GM12878 (cell line): ENCODE results near the gene FGD4. TPM values are rescaled to one million over a fixed set of nuclear protein-coding genes. Genes with fewer than 3 reads are reported as not detected.

Experiments
- ATAC-seq: fragments of 200-7000 bp; cut with Tn5 transposase; 3 replicates; pipeline ENCODE4 v1.9.1; 2020; ENCODE audit warnings: mild to moderate bottlenecking, moderate library complexity
- BruUV-seq: library from RNA; stranded (reverse); fragments of 400-500 nt; replicated peaks from 2 replicates; lab custom pipeline; 2021; lab: Mats Ljungman, UMichigan
- CTCF ChIA-PET: fragments of 300-600 bp; sonication (Branson Sonifier 250); formaldehyde crosslinking; extraction: SDS; loops from one replicate; lab custom pipeline; 2021; ENCODE audit warnings: inconsistent platforms; lab: Yijun Ruan, JAX
- POLR2A ChIA-PET: fragments of 350-600 bp; formaldehyde crosslinking; extraction: SDS; loops from one replicate; lab custom pipeline; 2021; ENCODE audit warnings: inconsistent platforms; lab: Charles Lee
- RAD21 ChIA-PET: fragments of 300-600 bp; sonication (Branson Sonifier 250); formaldehyde crosslinking; loops from one replicate; lab custom pipeline; 2023; ENCODE audit warnings: antibody characterized with exemption; ENCODE audit not compliant: unreplicated experiment; lab: Charles Lee
- SMC1A ChIA-PET: fragments of 300-600 bp; sonication (Branson Sonifier 250); formaldehyde crosslinking; loops from one replicate; lab custom pipeline; 2023; ENCODE audit not compliant: unreplicated experiment, uncharacterized antibody; lab: Charles Lee
- DNase-seq: peaks from one replicate; pipeline ENCODE4 v3.0.0-alpha.2; 2011; ENCODE audit warnings: low read depth, low spot score
- FAIRE-seq: peaks from 3 replicates; lab custom pipeline; 2011; peaks lifted over from hg19 to GRCh38; lab: Jason Lieb, UNC
- H2AFZ ChIP-seq: 2 replicates; pipeline ENCODE4 v1.6.0; 2011; ENCODE audit warnings: low read depth, low read length, control low read depth; ENCODE audit not compliant: control insufficient read depth
- H3K27ac ChIP-seq: 2 replicates; pipeline ENCODE4 v1.5.1; 2011; ENCODE audit warnings: control low read depth; ENCODE audit not compliant: control insufficient read depth, insufficient read depth
- H3K27me3 ChIP-seq, 2 experiments: replicated peaks in 1 of 2; 2 replicates each; pipeline versions ENCODE4 v1.6.0 to v1.6.1; 2011; ENCODE audit warnings: low read length in 1 of 2; ENCODE audit not compliant: control insufficient read depth in 2 of 2, insufficient read depth in 2 of 2
- H3K36me3 ChIP-seq, 2 experiments: 2 replicates each; pipeline ENCODE4 v1.5.1; 2011; ENCODE audit warnings: low read length in 1 of 2; ENCODE audit not compliant: control insufficient read depth in 2 of 2, insufficient read depth in 2 of 2
- H3K4me1 ChIP-seq: 2 replicates; pipeline ENCODE4 v1.6.1; 2011; ENCODE audit warnings: mild to moderate bottlenecking, low read length, moderate library complexity, mixed read lengths; ENCODE audit not compliant: control insufficient read depth, insufficient read depth
- H3K4me2 ChIP-seq: 2 replicates; pipeline ENCODE4 v1.6.0; 2011; ENCODE audit warnings: control low read depth; ENCODE audit not compliant: control insufficient read depth, insufficient read depth
- H3K4me3 ChIP-seq: fragments of 200-600 bp; sonication (generic); 2 replicates; pipeline ENCODE4 v1.5.1; 2016
- H3K79me2 ChIP-seq: 2 replicates; pipeline ENCODE4 v1.6.0; 2011; ENCODE audit warnings: low read length; ENCODE audit not compliant: control insufficient read depth, insufficient read depth
- H3K9ac ChIP-seq: 2 replicates; pipeline ENCODE4 v1.8.0; 2011; ENCODE audit warnings: low read length, control low read depth, mixed read lengths; ENCODE audit not compliant: control insufficient read depth, insufficient read depth
- H3K9me3 ChIP-seq: replicated peaks from 3 replicates; pipeline ENCODE4 v1.5.1; 2011; ENCODE audit warnings: mild to moderate bottlenecking, low read length; ENCODE audit not compliant: control insufficient read depth, insufficient read depth
- H4K20me1 ChIP-seq: 2 replicates; pipeline ENCODE4 v1.6.0; 2011; ENCODE audit not compliant: control insufficient read depth, insufficient read depth
- EP300 ChIP-seq, 2 experiments: fragments of 150-350 bp in 1 of 2; IDR thresholded peaks; 2 replicates each; pipeline ENCODE4 v1.6.1; 2011 to 2012; ENCODE audit warnings: low read depth in 2 of 2, low read length in 2 of 2, borderline replicate concordance in 1 of 2, improper control_type of control experiment in 1 of 2, inconsistent platforms in 1 of 2; ENCODE audit not compliant: control insufficient read depth in 1 of 2
- FOXM1 ChIP-seq: IDR thresholded peaks from 2 replicates; pipeline ENCODE4 v1.6.1; 2012; ENCODE audit warnings: low read depth, mild to moderate bottlenecking, inconsistent platforms, low read length, moderate library complexity
- IKZF1 ChIP-seq: fragments of 450-650 bp; conservative IDR thresholded peaks from 2 replicates; pipeline ENCODE4 v1.6.1; 2017; ENCODE audit warnings: antibody characterized with exemption, mild to moderate bottlenecking
- IKZF2 ChIP-seq, 2 experiments: fragments of 450-650 bp; IDR thresholded peaks; 2 replicates each; pipeline ENCODE4 v1.6.1; 2017; ENCODE audit warnings: mild to moderate bottlenecking in 2 of 2, moderate library complexity in 2 of 2
- PAX8 ChIP-seq: fragments of 450-650 bp; IDR thresholded peaks from 2 replicates; pipeline ENCODE4 v1.6.1; 2017; ENCODE audit warnings: mild to moderate bottlenecking, moderate library complexity
- RCOR1 ChIP-seq: conservative IDR thresholded peaks from 2 replicates; pipeline ENCODE4 v1.6.1; 2012; ENCODE audit warnings: low read depth, low read length, improper control_type of control experiment
- ZNF207 ChIP-seq: fragments of 450-650 bp; IDR thresholded peaks from 2 replicates; pipeline ENCODE4 v1.6.1; 2014; ENCODE audit warnings: antibody characterized with exemption, mild to moderate bottlenecking, borderline replicate concordance
- WGBS: methylation state at CpG from one replicate; pipeline ENCODE4 v1.1.6; 2016; ENCODE audit warnings: low lambda C conversion rate; ENCODE audit not compliant: insufficient replicate concordance, insufficient coverage; ENCODE audit errors: missing lambda C conversion rate; 5-methylcytosine and 5-hydroxymethylcytosine counted together
- in situ Hi-C: fragments of 300-500 bp; cut with MboI; formaldehyde crosslinking; loops from 9 replicates; pipeline ENCODE4 v1.14.3; 2018; ENCODE audit warnings: mixed read lengths
- intact Hi-C: fragments of 100-400 bp; cut with micrococcal nuclease; formaldehyde crosslinking; loops from one replicate; pipeline ENCODE4 v1.14.2; 2022; ENCODE audit not compliant: unreplicated experiment
- polyA plus RNA-seq, 11 experiments: library from polyadenylated mRNA; depleted of rRNA in 4 of 11; unstranded in 6 of 11; stranded (reverse) in 5 of 11; fragments of >200 nt; fragmentation: Nextera tagmentation in 4 of 11; fragmentation: Illumina TruSeq in 1 of 11; extraction: Ambion mirVana in 4 of 11; extraction: Trizol in 1 of 11; gene quantifications; 1 replicate in 1 of 11; 2 replicates in 10 of 11; pipeline versions ENCODE4 v1.2.1 to v1.2.3, GENCODE V29; 2011 to 2016; ENCODE audit warnings: inconsistent platforms in 2 of 11, missing spikeins in 2 of 11, low read depth in 1 of 11
- total RNA-seq, 4 experiments: library from RNA; depleted of rRNA in 3 of 4; stranded (reverse); fragments of >200 nt in 3 of 4; fragmentation: Illumina TruSeq in 1 of 4; extraction: Trizol in 1 of 4; gene quantifications; 2 replicates each; pipeline versions ENCODE4 v1.2.1 to v1.2.3, GENCODE V29; 2013 to 2021
- TF ChIP-seq, protein P1 (sequence below): IDR thresholded peaks from 2 replicates; pipeline ENCODE4 v1.6.1; 2012; ENCODE audit warnings: low read depth, low read length, improper control_type of control experiment
- TF ChIP-seq, protein P2 (sequence below): fragments of 450-650 bp; IDR thresholded peaks from 2 replicates; pipeline ENCODE4 v1.6.1; 2017; ENCODE audit warnings: mild to moderate bottlenecking, moderate library complexity
- TF ChIP-seq, protein P3 (sequence below): fragments of 450-650 bp; formaldehyde crosslinking; IDR thresholded peaks from 2 replicates; pipeline ENCODE4 v1.4.0; 2020; ENCODE audit warnings: mild to moderate bottlenecking, moderate library complexity

Gene FGD4
- total and polyA plus RNA-seq, 10 of the 15 experiments (the other 5 are each of a cell fraction or from before 2014, with no cell fraction given), result 0.01 to 0.18 (median 0.08) TPM; not detected in 3

DNA sequence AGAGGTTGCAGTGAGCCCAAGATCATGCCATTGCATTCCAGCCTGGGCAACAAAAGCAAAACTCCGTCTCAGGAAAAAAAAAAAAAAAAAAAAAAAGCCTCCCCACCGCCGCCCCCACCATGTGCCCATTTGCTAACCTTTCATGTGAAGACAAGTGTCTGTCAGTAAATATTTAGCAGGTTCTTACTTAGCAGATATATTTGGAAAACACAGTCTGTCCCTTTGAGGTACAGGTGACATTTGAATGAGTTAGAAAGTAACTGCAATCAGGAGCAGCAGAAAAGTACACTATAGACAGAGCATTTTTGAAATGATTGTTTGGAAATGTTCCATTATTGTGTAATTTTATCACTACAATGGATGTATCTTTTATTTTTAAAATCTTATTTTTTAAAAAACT is 119.7 kb downstream of the FGD4 start (continued):
- TF ChIP-seq, protein P1, sequence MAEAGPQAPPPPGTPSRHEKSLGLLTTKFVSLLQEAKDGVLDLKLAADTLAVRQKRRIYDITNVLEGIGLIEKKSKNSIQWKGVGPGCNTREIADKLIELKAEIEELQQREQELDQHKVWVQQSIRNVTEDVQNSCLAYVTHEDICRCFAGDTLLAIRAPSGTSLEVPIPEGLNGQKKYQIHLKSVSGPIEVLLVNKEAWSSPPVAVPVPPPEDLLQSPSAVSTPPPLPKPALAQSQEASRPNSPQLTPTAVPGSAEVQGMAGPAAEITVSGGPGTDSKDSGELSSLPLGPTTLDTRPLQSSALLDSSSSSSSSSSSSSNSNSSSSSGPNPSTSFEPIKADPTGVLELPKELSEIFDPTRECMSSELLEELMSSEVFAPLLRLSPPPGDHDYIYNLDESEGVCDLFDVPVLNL, result no peak

DNA sequence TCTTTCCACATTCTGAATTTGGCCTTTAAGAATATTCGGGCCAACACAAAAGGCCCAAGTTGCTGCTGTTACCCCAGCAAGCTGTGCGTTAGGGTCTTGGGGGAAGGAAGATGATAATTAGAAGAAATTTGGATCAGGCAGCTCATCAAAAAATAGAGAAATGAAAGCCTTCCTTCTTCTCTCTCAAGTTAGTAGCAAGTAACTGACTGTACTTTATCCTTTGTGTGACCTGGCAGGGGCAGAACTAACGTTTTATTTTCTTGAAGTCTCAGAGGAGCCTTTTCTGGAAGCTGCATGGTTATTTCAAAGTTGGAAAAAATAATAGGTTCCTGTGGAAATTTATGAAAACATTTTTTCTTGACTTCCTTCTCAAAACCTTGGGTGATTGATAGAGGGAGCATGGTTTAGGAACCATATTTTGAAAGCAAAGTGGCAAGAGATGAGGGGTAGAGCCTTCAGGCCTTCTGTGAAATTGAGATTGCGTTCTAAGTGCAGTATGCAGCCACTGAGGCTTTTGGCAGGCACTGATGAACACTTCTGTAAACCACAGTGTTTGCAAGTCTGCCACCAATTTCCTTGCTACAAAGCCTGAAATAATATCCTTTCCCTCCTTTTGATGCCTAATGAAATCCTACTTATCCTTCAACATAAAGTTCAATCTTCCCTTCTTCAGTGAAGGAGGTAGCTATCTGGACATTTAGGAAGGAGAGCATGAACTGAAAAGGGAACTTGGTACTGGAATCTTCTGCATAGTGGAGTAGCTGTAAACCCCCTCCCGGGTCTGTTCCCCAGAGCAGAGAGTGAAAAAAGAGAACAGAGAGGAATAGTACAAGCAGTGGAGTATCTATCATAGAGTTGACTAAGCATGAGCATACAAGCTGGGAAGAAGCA is 123.2 kb downstream of the FGD4 start:
- BruUV-seq, result no TSS peak
- H3K79me2 ChIP-seq, result no peaks in the 10 kb centered on the region
- no peaks in the 10 kb centered on the region for H3K36me3 ChIP-seq
- no peak overlapping the region for H3K4me3 ChIP-seq
- no peak for FAIRE-seq
- peak; percentile 9 for DNase-seq
- H3K9me3 ChIP-seq, result no peaks in the 10 kb centered on the region
- ATAC-seq, result peak; percentile 79
- CTCF ChIA-PET, result interaction anchor here (0.7 to 1.5 kb wide), 6 partner anchors 10 to 233 kb away, joined by 3 to 6 read pairs (median 4); partner anchors contain the start of gene YARS2
- peak overlapping the region; percentile 44 for H2AFZ ChIP-seq
- no peaks in the 10 kb centered on the region for H3K27me3 ChIP-seq
- H3K9ac ChIP-seq, result no peak overlapping the region
- no peak overlapping the region for H3K27ac ChIP-seq
- intact Hi-C loops (no loop called here), in situ Hi-C loops (no loop called here)
- peak overlapping the region; percentile 72 for H3K4me2 ChIP-seq
- SMC1A ChIA-PET, result interaction anchor here (0.6 to 2.3 kb wide), 8 partner anchors 11 to 150 kb away, joined by 3 to 11 read pairs (median 4); no protein-coding TSS in a partner anchor
- no peaks in the 10 kb centered on the region for H4K20me1 ChIP-seq
- 20% methylated on average over 5 of the region's 5 CpGs for WGBS
- POLR2A ChIA-PET, result interaction anchor here (0.6 to 1.4 kb wide), 2 partner anchors 10 to 137 kb away, joined by 3 read pairs; no protein-coding TSS in a partner anchor
- RAD21 ChIA-PET, result interaction anchor here (0.9 to 1.5 kb wide), 3 partner anchors 38 to 233 kb away, joined by 3 to 6 read pairs (median 4); partner anchors contain the start of gene YARS2
- H3K4me1 ChIP-seq, result peaks cover 13% of the 10 kb centered on the region
- TF ChIP-seq IKZF2 (IDR thresholded peaks at IDR 0.05) (peak; percentile 53 to 56; a peak in 2 of 4 replicates), FOXM1 (no peak), RCOR1 (no peak), ZNF207 (no peak), EP300 (IDR thresholded peaks at IDR 0.05; ENCODE audit: borderline replicate concordance in 1 of 2, control insufficient read depth in 1 of 2, low read depth in 2 of 2, low read length in 2 of 2) (no peak), IKZF1 (peak; percentile 45; the same call in 1 of the 2 replicates), PAX8 (no peak)
- TF ChIP-seq, protein P2, sequence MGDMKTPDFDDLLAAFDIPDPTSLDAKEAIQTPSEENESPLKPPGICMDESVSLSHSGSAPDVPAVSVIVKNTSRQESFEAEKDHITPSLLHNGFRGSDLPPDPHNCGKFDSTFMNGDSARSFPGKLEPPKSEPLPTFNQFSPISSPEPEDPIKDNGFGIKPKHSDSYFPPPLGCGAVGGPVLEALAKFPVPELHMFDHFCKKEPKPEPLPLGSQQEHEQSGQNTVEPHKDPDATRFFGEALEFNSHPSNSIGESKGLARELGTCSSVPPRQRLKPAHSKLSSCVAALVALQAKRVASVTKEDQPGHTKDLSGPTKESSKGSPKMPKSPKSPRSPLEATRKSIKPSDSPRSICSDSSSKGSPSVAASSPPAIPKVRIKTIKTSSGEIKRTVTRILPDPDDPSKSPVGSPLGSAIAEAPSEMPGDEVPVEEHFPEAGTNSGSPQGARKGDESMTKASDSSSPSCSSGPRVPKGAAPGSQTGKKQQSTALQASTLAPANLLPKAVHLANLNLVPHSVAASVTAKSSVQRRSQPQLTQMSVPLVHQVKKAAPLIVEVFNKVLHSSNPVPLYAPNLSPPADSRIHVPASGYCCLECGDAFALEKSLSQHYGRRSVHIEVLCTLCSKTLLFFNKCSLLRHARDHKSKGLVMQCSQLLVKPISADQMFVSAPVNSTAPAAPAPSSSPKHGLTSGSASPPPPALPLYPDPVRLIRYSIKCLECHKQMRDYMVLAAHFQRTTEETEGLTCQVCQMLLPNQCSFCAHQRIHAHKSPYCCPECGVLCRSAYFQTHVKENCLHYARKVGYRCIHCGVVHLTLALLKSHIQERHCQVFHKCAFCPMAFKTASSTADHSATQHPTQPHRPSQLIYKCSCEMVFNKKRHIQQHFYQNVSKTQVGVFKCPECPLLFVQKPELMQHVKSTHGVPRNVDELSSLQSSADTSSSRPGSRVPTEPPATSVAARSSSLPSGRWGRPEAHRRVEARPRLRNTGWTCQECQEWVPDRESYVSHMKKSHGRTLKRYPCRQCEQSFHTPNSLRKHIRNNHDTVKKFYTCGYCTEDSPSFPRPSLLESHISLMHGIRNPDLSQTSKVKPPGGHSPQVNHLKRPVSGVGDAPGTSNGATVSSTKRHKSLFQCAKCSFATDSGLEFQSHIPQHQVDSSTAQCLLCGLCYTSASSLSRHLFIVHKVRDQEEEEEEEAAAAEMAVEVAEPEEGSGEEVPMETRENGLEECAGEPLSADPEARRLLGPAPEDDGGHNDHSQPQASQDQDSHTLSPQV, result no peak
- TF ChIP-seq, protein P3, sequence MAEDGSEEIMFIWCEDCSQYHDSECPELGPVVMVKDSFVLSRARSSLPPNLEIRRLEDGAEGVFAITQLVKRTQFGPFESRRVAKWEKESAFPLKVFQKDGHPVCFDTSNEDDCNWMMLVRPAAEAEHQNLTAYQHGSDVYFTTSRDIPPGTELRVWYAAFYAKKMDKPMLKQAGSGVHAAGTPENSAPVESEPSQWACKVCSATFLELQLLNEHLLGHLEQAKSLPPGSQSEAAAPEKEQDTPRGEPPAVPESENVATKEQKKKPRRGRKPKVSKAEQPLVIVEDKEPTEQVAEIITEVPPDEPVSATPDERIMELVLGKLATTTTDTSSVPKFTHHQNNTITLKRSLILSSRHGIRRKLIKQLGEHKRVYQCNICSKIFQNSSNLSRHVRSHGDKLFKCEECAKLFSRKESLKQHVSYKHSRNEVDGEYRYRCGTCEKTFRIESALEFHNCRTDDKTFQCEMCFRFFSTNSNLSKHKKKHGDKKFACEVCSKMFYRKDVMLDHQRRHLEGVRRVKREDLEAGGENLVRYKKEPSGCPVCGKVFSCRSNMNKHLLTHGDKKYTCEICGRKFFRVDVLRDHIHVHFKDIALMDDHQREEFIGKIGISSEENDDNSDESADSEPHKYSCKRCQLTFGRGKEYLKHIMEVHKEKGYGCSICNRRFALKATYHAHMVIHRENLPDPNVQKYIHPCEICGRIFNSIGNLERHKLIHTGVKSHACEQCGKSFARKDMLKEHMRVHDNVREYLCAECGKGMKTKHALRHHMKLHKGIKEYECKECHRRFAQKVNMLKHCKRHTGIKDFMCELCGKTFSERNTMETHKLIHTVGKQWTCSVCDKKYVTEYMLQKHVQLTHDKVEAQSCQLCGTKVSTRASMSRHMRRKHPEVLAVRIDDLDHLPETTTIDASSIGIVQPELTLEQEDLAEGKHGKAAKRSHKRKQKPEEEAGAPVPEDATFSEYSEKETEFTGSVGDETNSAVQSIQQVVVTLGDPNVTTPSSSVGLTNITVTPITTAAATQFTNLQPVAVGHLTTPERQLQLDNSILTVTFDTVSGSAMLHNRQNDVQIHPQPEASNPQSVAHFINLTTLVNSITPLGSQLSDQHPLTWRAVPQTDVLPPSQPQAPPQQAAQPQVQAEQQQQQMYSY (CRISPR knock-in tag), result no peak
